ENCODE data around the gene TRPM2. TPM values are rescaled to one million over a fixed set of nuclear protein-coding genes. Genes with fewer than 3 reads are reported as not detected.
A peak's percentile ranks its signal among the peaks of the same experiment; 100 is the strongest.
"Not testable (repeated sequence)": the region's sequence is repeated elsewhere in the genome, so short reads cannot be mapped to it uniquely, and the experiment has no call there.

The TRPM2 gene
- total RNA-seq, 1 experiment from 2014 or later: 0.99 TPM

DNA sequence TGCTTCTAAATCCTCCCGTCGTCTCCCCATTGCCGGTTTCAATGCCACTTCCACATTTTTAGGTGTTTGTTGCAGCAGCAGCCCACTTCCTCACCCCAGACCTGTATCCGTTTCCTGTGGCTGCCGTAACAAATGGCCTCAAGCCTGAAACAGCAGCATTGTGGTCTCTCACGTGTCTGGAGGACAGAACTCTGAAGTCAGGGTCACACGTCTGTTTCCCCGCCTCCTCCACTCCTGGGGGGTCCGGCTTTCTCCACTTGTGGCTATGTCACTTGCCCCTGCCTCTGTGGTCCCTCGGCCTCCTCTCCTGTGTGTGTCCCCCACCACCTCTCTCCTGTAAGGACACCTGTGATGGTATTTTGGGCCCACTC is 21.8 kb downstream of the TRPM2 start:
- no peak for DNase-seq (ENCODE audit: low read depth)

DNA sequence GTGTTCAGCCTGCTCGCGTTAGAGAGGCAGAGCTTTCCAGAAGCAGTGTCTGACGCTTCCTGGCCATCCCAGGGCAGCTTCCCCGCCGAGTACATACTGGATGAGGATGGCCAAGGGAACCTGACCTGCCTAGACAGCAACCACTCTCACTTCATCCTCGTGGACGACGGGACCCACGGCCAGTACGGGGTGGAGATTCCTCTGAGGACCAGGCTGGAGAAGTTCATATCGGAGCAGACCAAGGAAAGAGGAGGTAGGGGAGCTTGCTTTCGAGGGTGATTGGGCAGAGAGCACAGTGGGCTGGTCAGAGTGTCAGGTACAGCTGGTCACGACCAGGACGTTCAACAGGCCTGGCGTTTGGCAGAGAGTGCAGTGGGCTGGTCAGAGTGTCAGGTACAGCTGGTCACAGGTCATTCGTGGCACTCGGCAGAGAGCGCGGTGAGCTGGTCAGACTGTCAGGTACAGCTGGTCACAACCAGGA is 22.4 kb downstream of the TRPM2 start:
- no peak for DNase-seq (ENCODE audit: low read depth)

DNA sequence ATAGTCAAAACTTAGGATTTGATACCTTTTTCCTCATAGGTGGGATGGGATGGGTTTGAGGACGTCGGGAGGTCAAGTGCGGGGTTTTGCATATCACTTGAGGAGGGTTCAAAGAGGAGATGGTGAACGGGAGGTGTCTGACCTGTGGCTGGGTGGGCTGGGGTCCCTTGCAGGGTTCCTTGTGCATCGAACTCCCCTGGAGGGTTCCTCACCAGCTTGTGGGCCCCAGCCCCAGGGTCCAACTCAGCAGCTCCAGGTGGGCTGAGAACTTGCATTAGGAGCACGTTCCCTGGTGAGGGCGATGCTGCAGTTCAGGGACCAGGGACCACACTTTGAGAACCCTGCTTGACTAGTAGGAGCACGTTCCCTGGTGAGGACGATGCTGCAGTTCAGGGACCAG is 23.2 kb downstream of the TRPM2 start:
- no peak for DNase-seq (ENCODE audit: low read depth)

DNA sequence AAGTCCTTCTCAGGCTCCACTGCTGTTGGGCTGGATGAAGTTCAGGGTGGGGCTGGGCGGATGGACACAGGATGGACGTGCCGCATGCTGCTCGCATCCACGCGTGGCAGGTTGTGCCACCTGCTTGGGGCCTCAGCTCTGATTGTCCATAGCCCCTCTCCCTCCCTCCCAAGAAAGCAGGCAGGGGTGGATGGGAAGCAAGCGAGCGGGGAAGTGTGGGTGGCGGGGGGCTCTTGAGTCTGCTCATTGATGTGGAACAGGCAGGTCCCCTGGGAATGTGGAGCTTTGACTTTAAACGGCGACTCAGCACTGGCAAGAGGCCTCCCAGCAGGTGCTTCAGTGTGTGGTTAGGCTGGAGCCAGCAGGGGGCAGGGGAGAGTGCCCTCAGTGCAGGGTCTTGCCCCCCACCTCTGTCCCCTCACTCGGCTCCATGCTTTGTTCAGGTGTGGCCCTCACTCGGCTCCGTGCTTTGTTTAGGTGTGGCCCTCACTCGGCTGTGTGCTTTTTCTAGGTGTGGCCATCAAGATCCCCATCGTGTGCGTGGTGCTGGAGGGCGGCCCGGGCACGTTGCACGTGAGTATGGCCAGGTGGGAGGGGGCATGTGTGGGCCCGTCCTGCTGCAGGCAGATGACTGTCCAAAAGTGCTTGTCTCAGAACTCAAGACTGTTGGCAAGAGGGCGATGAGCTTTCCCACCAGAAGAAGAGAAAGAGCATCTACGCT is 23.9 kb downstream of the TRPM2 start:
- no peak for DNase-seq (ENCODE audit: low read depth)

DNA sequence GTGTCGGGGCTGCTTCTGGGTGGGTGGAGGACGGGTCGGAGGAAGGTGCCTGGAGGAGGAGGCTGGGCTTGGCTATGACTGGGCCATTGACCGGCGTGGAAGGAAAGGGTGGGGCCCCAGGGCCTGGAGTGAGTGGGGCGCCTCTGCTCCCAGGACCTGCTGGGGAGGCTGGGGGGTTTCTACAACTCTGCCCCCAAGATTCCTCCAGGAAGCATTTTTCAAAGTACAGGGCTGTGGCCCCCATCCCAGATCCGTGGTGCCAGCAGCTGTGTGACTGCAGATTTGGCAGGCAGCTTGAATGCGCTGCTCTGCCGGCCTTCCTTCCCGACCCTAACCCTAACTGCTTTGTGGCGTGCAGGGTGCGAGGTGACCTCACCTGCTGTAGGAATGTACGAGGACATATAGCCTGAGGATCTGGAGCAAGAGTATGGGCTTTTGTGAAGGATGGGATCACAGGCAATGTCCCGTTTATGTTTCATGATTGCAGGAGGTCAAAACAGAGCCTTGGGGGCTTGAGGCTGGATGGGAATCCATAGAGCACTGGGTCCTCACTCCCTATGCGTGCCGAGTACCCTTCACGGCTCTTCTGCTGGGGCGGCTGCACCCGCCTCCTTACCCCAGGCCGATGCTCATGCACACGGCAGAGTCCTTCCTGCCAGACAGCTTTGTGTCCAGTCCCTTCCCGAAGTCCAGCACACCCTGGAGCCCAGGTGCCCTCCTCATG is 24.7 kb downstream of the TRPM2 start:
- no peak for DNase-seq (ENCODE audit: low read depth)

DNA sequence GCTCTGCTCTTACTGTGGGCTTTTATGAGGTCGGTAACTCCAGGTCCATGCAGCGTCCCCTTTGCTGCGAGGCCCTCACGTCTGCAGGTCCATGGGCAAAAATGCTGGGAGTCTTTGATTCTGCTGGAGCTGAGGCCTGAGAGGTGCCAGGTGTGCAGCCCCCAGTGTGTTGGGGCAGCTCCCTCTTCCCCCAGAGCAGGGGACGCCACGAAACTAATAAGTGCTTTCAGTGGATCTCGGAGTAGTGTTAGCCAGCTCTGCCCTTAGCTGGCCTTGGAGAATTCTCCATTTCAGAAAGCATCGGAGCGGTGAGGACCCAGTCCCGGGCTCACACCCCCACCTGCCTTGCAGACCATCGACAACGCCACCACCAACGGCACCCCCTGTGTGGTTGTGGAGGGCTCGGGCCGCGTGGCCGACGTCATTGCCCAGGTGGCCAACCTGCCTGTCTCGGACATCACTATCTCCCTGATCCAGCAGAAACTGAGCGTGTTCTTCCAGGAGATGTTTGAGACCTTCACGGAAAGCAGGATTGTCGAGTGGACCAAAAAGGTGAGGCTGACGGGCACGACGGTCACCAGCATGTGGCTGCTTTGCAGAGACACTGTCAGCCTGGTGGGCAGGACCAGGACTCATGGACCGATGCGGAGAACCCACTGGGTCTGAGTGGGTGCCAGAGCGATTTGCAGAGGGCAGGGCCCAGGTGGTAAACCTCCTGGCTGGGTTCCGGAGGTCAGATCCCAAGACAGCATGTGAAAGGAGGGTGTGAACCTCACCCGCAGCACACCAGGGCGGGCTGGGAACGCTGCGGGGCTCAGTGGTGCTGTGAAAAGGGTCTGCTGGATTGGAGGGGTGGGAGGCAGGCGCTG is 25.5 kb downstream of the TRPM2 start:
- no peak for DNase-seq (ENCODE audit: low read depth)

DNA sequence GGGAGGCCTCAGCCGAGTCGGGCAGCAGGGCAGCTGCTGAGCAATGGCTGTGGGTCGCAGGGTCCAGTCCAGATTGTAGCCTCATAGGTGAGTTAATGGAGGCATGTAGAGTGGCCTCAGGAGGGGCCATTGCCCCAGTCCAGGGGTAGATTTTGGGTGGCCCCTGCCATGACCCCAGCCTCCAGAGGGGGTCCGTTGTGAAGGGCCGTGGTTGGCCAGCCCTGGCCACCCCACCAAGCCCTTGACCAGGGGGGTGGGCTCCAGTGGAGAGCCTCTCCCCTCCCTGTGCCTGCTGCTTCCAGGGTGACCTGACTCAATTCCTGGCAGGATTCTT is 26.1 kb downstream of the TRPM2 start:
- no peak for DNase-seq (ENCODE audit: low read depth)

DNA sequence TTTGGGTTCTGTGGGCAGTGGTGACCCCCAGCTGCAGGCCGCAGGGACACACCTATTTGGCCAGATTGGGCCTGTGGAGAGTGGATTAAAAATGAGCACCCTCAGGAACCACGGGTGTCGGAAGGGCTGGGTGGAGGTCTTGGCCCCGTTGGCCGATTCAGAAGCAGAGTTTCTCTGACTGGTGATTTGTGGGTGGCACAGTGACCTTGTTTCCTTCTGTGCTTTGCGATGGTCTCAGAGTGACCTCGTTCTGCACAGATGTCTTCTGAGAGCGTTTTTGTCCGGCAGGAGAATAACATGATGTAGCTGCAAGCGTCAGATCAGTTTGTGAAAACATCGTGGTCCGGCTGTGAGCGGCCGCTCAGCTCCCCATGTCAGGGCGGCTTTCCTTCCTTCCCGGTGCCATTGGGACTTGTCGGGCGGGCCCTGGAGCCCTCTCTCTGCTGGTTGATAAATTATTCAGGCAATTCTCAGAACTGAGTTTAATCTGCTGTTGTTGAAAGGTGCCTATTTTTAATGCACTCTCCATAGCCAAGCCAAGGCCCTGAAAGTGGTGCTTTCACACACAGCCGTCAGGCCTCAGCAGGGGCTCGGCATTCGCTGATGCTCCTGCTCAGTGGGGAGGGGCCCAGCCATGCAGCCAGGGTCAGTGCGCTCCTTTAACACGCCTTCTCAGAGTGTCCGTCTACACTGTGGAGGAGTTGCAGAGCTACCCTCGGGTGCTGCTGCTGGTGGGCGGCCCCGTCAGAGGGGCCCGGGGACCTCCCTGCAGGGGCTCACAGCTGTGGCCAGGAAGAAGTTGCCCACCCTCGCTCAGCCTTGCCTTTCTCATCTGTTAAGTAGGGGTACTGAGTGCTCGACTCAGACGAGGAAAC is 26.8 kb downstream of the TRPM2 start:
- DNase-seq (ENCODE audit: low read depth): no peak

DNA sequence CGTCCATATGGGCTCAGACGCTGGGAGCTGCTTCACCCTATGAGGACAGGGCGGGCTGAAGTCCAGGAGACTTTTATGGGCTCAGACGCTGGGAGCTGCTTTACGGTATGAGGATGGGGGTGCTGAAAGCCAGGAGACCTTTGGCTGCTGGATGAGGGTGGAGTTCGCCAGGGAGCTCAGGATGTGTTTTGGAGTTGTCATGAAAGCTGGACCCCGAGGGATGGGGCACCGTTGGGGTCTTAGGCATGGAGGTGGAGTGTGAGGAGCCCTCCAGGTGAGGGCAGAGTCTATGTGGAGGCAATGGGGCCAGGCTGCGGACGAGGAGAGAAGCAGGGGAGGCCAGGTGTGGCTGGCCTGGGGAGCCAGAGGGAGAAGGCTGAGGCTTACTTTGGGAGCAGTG is 27.5 kb downstream of the TRPM2 start:
- DNase-seq (ENCODE audit: low read depth): no peak

DNA sequence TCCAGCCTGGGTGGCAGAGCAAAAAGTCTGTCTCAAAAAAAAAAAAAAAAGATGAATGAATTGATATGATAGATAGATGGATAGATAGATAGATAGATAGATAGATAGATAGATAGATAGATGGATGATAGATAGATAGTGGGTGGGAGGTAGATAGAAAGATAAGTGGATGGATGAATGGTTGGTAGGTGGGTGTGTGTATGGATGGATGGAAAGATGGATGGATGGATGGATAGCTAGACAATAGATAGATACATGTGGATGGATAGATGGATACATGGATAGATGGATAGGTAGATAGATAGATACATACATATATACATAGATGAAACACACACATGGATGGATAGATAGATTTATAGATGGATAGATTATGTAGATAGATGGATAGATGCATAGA is 28.5 kb downstream of the TRPM2 start:
- no peak for DNase-seq (ENCODE audit: low read depth)

DNA sequence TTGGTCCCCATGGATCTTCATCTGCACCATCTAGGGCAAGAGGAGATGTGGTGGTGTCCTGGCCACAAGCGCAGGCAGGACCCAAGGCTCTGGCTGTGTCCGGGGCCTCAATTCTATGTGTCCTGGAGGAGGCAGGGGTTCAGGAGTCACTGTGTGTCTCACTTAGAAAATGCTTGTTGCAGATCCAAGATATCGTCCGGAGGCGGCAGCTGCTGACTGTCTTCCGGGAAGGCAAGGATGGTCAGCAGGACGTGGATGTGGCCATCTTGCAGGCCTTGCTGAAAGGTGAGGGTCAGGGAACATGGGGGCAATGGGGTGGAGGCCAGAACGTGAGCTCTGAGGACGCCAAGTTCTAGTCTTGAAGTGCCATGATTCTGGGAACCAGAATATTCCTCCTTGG is 29.1 kb downstream of the TRPM2 start:
- DNase-seq (ENCODE audit: low read depth): no peak

DNA sequence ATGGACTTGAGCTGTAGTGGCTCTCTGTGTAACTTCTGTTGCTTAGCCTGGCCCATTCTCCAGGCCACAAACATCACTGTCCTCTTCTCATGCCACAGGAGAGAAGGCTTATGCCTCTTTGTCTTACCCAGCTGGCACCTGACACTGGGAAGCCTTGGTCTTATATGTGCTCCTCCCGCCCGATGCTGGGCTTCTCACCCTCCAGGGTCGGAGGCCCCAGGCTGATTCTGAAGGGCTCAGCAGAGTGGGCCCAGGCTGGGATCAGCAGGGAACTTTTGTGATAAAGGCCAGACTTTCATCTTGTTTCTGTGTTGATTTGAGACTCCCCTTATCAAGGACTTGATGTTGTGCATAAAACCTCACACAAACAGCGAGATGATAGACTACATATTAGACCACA is 29.8 kb downstream of the TRPM2 start:
- DNase-seq (ENCODE audit: low read depth): no peak

DNA sequence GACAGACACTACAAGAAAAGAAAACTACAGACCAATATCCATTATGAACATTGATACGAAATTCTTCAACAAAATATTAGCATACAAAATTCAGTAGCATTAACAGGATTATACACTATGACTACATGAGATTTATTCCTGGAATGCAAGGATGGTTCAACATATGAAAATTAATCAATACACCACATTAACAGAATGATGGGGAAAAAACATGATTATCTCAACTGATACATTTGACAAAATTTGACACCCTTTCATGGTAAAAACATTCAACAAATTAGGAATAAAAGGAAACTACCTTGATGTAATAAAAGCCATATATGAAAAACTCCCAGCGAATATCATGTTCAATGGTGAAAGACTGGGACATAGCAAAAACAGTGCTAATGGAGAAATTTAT is 31.5 kb downstream of the TRPM2 start:
- no peak for DNase-seq (ENCODE audit: low read depth)

DNA sequence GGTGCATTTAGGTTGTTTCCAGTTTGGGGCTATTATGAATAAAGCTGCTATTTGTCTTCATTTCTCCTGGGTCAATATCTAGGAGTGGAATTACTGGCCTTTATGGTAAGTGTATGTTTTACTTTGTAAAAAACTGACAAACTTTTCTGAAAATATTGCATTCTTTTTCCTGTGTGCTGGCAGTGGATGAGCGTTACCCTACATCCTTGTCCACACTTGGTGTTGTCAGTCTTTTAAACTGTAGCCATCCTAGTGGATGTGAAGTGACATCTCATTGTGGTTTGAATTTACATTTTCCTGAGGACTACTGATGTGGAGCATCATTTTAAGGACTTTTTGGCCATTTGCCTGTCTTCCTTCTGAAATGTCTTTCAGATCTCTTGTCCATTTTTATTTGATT is 35.9 kb downstream of the TRPM2 start:
- no peak for DNase-seq (ENCODE audit: low read depth)

DNA sequence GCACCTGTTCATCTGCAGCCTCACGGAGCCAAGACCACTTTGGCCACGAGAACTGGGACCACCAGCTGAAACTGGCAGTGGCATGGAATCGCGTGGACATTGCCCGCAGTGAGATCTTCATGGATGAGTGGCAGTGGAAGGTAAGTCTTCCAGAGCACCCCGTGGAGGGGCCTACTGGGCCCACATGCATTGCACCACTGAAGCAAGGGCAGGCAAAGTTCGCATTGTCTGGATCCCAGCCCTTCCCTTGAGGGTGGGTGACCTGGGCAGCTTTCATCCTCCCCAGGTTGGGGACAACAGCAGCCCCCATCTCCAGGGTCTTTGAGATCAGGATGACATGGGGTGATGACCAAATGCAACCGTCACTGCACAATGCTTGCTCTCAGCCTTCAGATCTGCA is 37.5 kb downstream of the TRPM2 start:
- DNase-seq (ENCODE audit: low read depth): no peak

DNA sequence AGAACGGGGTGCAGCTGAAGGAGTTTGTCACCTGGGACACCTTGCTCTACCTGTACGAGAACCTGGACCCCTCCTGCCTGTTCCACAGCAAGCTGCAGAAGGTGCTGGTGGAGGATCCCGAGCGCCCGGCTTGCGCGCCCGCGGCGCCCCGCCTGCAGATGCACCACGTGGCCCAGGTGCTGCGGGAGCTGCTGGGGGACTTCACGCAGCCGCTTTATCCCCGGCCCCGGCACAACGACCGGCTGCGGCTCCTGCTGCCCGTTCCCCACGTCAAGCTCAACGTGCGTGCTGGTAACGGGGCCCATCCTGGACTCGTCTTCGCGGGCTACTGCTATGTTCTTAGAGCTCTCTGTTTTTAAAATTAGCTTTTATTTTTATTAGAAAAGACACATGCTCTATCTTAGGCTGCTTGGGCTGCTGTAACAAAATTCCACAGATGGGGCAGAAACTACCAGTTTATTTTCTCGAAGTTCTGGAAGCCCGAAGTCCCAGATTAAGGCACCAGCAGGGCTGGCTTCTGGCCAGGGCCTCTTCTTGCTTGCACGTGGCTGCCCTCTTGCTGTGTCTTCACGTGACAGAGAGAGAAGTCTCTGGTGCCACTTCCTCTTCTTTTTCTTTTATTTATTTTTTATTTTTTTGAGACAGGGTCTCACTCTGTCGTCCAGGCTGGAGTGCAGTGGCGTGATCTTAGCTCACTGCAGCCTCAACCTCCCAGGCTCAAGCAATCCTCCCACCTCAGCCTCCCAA is 38.1 kb downstream of the TRPM2 start:
- DNase-seq (ENCODE audit: low read depth): no peak

DNA sequence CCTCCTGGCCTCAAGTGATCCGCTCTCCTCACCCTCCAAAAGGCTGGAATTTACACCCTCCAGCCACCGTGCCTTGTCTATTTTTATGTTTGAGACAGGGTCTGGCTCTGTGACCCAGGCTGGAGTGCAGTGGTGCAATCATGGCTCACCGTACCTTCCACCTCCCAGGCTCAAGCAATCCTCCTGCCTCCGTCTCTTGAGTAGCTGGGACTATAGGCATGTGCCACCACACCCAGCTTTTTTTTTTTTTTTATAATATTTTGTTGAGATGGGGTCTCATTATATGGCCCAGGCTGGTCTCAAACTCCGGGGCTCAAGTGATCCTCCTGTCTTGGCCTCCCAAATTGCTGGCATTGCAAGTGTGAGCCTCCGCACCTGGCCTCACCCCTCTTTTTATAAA is 38.8 kb downstream of the TRPM2 start:
- no peak for DNase-seq (ENCODE audit: low read depth)

DNA sequence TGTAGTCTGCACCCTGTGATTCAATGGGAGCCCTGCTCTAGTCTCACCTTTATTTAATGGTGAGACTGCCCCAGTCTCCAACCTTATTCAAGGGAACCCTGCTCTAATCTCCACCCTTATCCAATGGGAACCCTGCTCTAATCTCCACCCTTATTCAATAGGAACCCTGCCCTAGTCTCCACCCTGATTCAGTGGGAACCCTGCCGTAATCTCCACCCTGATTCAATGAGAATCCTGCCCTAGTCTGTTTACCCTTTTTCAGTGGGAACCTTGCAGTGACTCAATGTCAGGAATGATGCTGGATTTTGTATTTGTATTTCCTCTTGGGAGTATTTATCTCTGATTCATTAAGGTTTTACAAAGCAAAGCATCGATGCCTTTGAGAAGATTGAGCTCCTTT is 39.5 kb downstream of the TRPM2 start:
- peak; percentile 24 for DNase-seq (ENCODE audit: low read depth)

DNA sequence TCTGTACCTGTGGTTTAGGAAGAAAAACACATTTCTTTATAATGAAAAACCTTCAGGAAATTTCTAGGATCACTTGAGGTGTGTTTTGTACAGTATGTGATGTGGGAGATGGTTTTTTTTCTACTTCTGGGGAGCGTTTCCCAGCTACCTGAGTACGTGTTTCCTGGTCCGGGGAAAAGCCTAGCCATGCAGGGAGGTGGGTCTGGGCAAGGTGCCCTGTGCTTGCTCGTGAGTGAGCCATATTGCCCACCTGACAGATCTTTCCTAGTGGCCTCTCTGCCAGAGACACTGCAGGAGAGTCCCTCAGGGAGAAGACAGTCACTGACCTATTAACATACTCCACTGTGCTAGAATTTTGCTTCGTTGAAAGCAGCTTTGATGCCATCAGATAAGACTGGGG is 41.3 kb downstream of the TRPM2 start:
- DNase-seq (ENCODE audit: low read depth): no peak

DNA sequence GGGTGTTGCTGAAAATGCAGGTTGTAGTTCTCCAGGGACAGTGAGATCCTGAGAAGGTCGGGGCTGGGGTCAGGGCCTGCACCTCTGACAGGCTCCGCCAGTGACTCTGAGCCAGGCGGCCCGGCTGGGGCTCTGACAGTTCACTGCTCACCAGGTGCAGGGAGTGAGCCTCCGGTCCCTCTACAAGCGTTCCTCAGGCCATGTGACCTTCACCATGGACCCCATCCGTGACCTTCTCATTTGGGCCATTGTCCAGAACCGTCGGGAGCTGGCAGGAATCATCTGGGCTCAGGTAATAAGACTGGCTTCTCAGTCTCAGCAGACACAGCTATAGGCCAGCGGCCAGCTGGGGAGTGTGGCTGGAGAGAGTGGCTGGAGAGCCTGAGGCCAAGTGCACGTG is 41.8 kb downstream of the TRPM2 start:
- no peak for DNase-seq (ENCODE audit: low read depth)

DNA sequence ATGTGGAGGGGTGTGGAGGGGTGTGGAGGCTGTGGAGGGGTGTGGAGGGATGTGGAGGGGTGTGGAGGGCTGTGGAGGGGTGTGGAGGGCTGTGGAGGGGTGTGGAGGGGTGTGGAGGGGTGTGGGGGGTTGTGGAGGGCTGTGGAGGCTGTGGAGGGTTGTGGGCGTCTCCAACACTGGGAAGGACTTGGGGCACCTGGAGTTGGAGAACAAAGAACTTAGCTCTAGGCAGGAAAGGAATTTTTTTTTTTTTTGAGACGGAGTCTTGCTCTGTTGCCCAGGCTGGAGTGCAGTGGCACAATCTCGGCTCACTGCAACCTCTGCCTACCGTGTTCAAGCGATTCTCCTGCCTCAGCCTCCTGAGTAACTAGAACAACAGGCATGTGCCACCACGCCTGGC is 43.4 kb downstream of the TRPM2 start:
- not testable (repeated sequence) for DNase-seq (ENCODE audit: low read depth)
